IPS-18a (cell line): Measurements from ENCODE around the gene MUC2.

Experiments used
- H3K27ac ChIP-seq: one replicate; pipeline ENCODE4 v1.5.1; 2013; ENCODE audit warnings: low read length
- H3K27me3 ChIP-seq: one replicate; pipeline ENCODE4 v1.6.1; 2013; ENCODE audit warnings: mild to moderate bottlenecking, low read length; ENCODE audit not compliant: control insufficient read depth, insufficient read depth
- H3K36me3 ChIP-seq: one replicate; pipeline ENCODE4 v1.6.1; 2013; ENCODE audit warnings: low read depth, low read length; ENCODE audit not compliant: control insufficient read depth
- H3K4me1 ChIP-seq: one replicate; pipeline ENCODE4 v1.6.1; 2013; ENCODE audit warnings: low read depth, low read length; ENCODE audit not compliant: control insufficient read depth
- H3K4me3 ChIP-seq: one replicate; pipeline ENCODE4 v1.5.1; 2013; ENCODE audit warnings: low read length
- H3K9ac ChIP-seq: one replicate; pipeline ENCODE4 v1.6.1; 2013; ENCODE audit warnings: mild to moderate bottlenecking, low read length, moderate library complexity
- H3K9me3 ChIP-seq: one replicate; pipeline ENCODE4 v1.6.1; 2013; ENCODE audit warnings: low read depth, low read length; ENCODE audit not compliant: control insufficient read depth

MUC2 gene

DNA sequence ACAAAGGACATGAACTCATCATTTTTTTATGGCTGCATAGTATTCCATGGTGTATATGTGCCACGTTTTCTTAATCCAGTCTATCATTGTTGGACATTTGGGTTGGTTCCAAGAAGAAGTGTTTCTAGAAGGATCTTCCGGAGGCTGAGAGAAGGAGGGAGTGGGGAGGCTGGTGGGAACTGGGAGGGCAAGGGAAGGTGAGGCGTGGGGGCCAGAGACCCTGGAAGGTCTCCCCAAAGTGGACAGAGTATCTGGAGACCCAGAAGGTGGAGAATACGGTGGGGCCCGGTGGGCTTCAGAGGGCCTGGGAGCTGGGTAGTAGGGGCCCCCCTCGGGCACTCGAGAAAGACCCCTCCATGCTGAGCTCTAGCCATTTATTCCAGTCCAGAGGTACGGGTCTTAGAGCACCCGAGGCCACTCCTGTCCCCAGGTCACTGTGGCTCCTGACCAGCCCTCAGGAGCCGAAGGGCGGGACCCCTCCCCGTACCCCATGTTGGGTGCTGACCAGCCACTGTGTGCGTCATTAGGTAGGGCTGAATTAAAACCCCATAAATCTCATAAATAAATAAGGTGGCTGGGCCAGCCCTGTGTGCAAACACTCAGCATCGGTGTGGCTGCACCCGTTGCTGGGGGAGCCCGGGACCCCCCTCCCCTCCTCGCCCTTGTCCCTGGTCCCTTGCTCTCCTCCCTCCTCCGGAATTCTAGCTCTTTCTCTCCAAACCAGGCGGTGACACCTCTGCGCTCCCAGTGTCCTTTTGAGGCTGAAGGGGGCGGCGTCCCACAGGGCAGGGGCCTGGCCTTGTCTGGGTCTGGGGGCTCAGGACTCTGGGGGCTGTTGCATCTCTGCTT lies 44.3 kb downstream of the MUC2 start:
- Histone ChIP-seq H3K9ac (no peak overlapping the region), H3K4me1 (no peaks in the 10 kb centered on the region), H3K9me3 (no peaks in the 10 kb centered on the region), H3K27me3 (no peaks in the 10 kb centered on the region), H3K4me3 (no peak overlapping the region), H3K27ac (no peak overlapping the region), H3K36me3 (no peaks in the 10 kb centered on the region)

DNA sequence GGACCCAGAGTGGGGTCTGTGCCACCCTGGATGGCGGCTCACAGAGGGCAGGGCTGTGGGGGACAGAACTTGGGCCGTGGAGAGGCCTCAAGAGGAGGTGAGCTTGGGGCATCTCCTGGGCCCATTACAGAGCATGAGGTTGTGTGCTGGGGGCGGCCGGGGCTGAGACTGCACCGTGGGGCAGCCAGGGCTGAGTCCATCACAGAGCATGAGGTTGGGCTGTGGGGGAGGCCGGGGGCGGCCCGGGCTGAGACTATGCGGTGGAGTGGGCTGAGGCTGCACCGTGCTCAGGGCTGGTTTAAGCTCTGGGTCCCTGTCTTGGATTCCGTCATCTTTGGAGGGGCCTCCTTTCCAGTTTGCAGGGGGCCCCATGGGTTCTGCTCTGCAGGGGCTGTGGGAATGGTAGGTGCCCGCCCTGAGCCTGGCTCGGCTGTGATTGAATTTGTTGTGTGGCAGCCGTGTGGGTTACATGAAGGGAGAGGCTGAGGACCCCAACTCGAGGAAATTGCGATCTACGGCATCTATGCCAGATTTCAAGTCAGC lies 45.0 kb downstream of the MUC2 start:
- H3K4me1 ChIP-seq = no peaks in the 10 kb centered on the region
- H3K9ac ChIP-seq = no peak overlapping the region
- no peaks in the 10 kb centered on the region for H3K9me3 ChIP-seq
- H3K27ac ChIP-seq = no peak overlapping the region
- no peak overlapping the region for H3K4me3 ChIP-seq
- no peaks in the 10 kb centered on the region for H3K36me3 ChIP-seq
- no peaks in the 10 kb centered on the region for H3K27me3 ChIP-seq

- Histone ChIP-seq H3K4me3 (no peak overlapping the region), H3K36me3 (no peaks in the 10 kb centered on the region), H3K4me1 (no peaks in the 10 kb centered on the region), H3K27ac (no peak overlapping the region), H3K9ac (no peak overlapping the region), H3K9me3 (no peaks in the 10 kb centered on the region), H3K27me3 (no peaks in the 10 kb centered on the region)
These were observed 46.1 kb downstream of the MUC2 start for GRCh38 chr11:1120532-1121330.

DNA sequence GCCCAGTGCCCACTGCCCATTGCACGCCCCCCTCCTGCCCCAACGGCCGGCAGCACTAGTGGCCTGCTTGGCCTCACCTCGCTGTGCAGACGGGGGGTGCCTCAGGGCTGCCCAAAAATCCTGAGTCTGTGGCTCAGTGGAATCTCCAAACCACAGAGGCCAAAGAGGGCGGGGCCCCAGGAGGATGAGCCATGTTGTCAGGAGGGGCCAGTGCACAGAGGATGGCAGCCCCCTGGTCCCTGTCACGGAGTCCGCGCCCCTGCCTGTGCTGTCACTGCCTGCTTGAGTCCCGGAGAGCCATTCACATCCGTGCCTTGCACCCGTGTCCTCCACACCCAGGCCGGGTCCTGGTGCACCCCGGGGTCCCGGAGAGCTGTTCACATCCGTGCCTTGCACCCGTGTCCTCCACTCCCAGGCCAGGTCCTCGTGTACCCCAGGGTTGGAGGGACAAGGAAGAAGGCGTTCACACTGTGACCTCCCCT lies 46.7 kb downstream of the MUC2 start:
- no peaks in the 10 kb centered on the region for H3K27me3 ChIP-seq
- H3K27ac ChIP-seq = no peak overlapping the region
- H3K4me1 ChIP-seq = no peaks in the 10 kb centered on the region
- no peaks in the 10 kb centered on the region for H3K9me3 ChIP-seq
- no peak overlapping the region for H3K9ac ChIP-seq
- no peak overlapping the region for H3K4me3 ChIP-seq
- no peaks in the 10 kb centered on the region for H3K36me3 ChIP-seq

GRCh38 chr11:1121813-1122663 lies 47.4 kb downstream of the MUC2 start:
- H3K4me3 ChIP-seq = no peak overlapping the region
- H3K4me1 ChIP-seq = no peaks in the 10 kb centered on the region
- no peaks in the 10 kb centered on the region for H3K9me3 ChIP-seq
- H3K27ac ChIP-seq = no peak overlapping the region
- no peaks in the 10 kb centered on the region for H3K27me3 ChIP-seq
- no peak overlapping the region for H3K9ac ChIP-seq
- no peaks in the 10 kb centered on the region for H3K36me3 ChIP-seq

DNA sequence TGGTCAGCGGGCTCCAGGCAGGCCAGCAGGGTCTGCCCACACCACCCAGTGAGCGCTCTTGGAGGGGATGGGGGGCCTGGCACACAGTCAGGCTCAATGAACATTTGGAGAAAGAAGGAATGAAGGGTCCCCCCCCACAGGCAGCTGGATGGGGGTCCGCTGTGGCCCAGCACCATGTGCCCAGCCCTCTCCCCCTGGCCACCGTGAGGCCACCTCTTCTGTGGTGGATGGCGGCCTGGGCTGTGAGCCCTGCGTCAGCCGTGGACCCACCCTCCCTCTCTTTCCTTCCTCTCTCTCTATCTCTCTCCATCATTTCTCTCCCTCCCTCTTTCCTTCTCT lies 48.0 kb downstream of the MUC2 start:
- H3K9ac ChIP-seq = no peak overlapping the region
- H3K27me3 ChIP-seq = no peaks in the 10 kb centered on the region
- no peaks in the 10 kb centered on the region for H3K9me3 ChIP-seq
- no peaks in the 10 kb centered on the region for H3K4me1 ChIP-seq
- H3K36me3 ChIP-seq = no peaks in the 10 kb centered on the region
- H3K4me3 ChIP-seq = no peak overlapping the region
- no peak overlapping the region for H3K27ac ChIP-seq

GRCh38 chr11:1123970-1124369 lies 49.3 kb downstream of the MUC2 start:
- no peaks in the 10 kb centered on the region for H3K9me3 ChIP-seq
- no peaks in the 10 kb centered on the region for H3K36me3 ChIP-seq
- no peaks in the 10 kb centered on the region for H3K27me3 ChIP-seq
- no peak overlapping the region for H3K9ac ChIP-seq
- no peak overlapping the region for H3K4me3 ChIP-seq
- H3K4me1 ChIP-seq = no peaks in the 10 kb centered on the region
- no peak overlapping the region for H3K27ac ChIP-seq
